Suprapubic skin (tissue), 4 donors: ENCODE measurements around the gene RPA1. TPM values are rescaled to one million over a fixed set of nuclear protein-coding genes. Genes with fewer than 3 reads are reported as not detected.

Experiments used
- DNase-seq, 2 donors: peaks; one replicate each; pipeline ENCODE4 v3.0.0-alpha.2; 2019; ENCODE audit warnings: low spot score in 2 of 2
- H3K27ac ChIP-seq: fragments of 200-600 bp; sonication (generic); one replicate; pipeline ENCODE4 v1.5.1; 2019
- H3K27me3 ChIP-seq: fragments of 200-600 bp; sonication (generic); one replicate; pipeline ENCODE4 v1.5.1; 2019
- H3K36me3 ChIP-seq: fragments of 200-600 bp; sonication (generic); one replicate; pipeline ENCODE4 v1.5.1; 2019
- H3K4me1 ChIP-seq: fragments of 200-600 bp; sonication (generic); one replicate; pipeline ENCODE4 v1.5.1; 2019
- H3K4me3 ChIP-seq: fragments of 200-600 bp; sonication (generic); one replicate; pipeline ENCODE4 v1.5.1; 2019; ENCODE audit warnings: mild to moderate bottlenecking
- H3K9me3 ChIP-seq: fragments of 200-600 bp; sonication (generic); one replicate; pipeline ENCODE4 v1.5.1; 2019
- CTCF ChIP-seq, 2 donors: fragments of 200-600 bp in 1 of 2; fragments of 450-650 bp in 1 of 2; sonication (generic) in 1 of 2; IDR thresholded peaks; one replicate each; pipeline ENCODE4 v1.5.1; 2016 to 2019; ENCODE audit warnings: antibody characterized with exemption in 2 of 2, mild to moderate bottlenecking in 1 of 2, moderate library complexity in 1 of 2
- EP300 ChIP-seq: sonication (generic); formaldehyde crosslinking; IDR thresholded peaks from one replicate; pipeline ENCODE4 v1.6.1; 2017; ENCODE audit warnings: antibody characterized with exemption
- POLR2A ChIP-seq, 2 donors: fragments of 450-650 bp; IDR thresholded peaks; one replicate each; pipeline ENCODE4 v1.6.1; 2017; ENCODE audit warnings: antibody characterized with exemption in 2 of 2, mild to moderate bottlenecking in 2 of 2, moderate library complexity in 2 of 2
- POLR2AphosphoS5 ChIP-seq, 3 donors: sonication (generic); formaldehyde crosslinking; IDR thresholded peaks; one replicate each; pipeline ENCODE4 v1.6.1; 2017; ENCODE audit warnings: antibody characterized with exemption in 3 of 3
- WGBS: methylation state at CpG from one replicate; pipeline ENCODE4 v1.1.5; 2018; 5-methylcytosine and 5-hydroxymethylcytosine counted together
- total RNA-seq, 4 donors: library from RNA; depleted of rRNA; stranded (reverse); fragments of >200 nt; gene quantifications; one replicate each; pipeline ENCODE4 v1.1.0, GENCODE V29; 2016

RPA1 gene
- total RNA-seq, 4 donors from 2014 or later = 27.6 to 58.2 (median 36.7) TPM

GRCh38 chr17:1786708-1787107 lies 43.1 kb upstream of the RPA1 start:
- Histone ChIP-seq H3K27me3 (no peaks in the 10 kb centered on the region), H3K36me3 (peaks cover 6% of the 10 kb centered on the region), H3K4me1 (peaks cover 47% of the 10 kb centered on the region), H3K9me3 (no peaks in the 10 kb centered on the region), H3K4me3 (no peak overlapping the region), H3K27ac (peak overlapping the region; percentile 83)
- DNase-seq = peak in 1 of 2 donors; percentile 55
- TF ChIP-seq EP300 (no peak), POLR2A (IDR thresholded peaks at IDR 0.05) (no peak), POLR2AphosphoS5 (IDR thresholded peaks at IDR 0.05) (no peak), CTCF (IDR thresholded peaks at IDR 0.05) (no peak)
- WGBS = 86% methylated on average over 7 of the region's 7 CpGs

GRCh38 chr17:1787301-1787902 lies 42.4 kb upstream of the RPA1 start:
- DNase-seq = peak in 1 of 2 donors; percentile 72
- H3K4me3 ChIP-seq = no peak overlapping the region
- H3K9me3 ChIP-seq = no peaks in the 10 kb centered on the region
- peak overlapping the region; percentile 83 for H3K27ac ChIP-seq
- H3K4me1 ChIP-seq = peaks cover 43% of the 10 kb centered on the region
- no peaks in the 10 kb centered on the region for H3K27me3 ChIP-seq
- WGBS = 67% methylated on average over 16 of the region's 16 CpGs
- H3K36me3 ChIP-seq = peaks cover 6% of the 10 kb centered on the region
- TF ChIP-seq EP300 (no peak), POLR2AphosphoS5 (IDR thresholded peaks at IDR 0.05) (peak in 1 of 3 donors; percentile 54)

GRCh38 chr17:1789936-1790335 lies 39.9 kb upstream of the RPA1 start:
- H3K4me1 ChIP-seq = peaks cover 36% of the 10 kb centered on the region
- peaks cover 6% of the 10 kb centered on the region for H3K36me3 ChIP-seq
- no peak for DNase-seq
- 43% methylated on average over 5 of the region's 5 CpGs for WGBS
- H3K9me3 ChIP-seq = no peaks in the 10 kb centered on the region
- no peaks in the 10 kb centered on the region for H3K27me3 ChIP-seq
- TF ChIP-seq EP300 (no peak), POLR2A (IDR thresholded peaks at IDR 0.05) (no peak), CTCF (IDR thresholded peaks at IDR 0.05) (no peak), POLR2AphosphoS5 (IDR thresholded peaks at IDR 0.05) (no peak)
- H3K4me3 ChIP-seq = no peak overlapping the region
- no peak overlapping the region for H3K27ac ChIP-seq

- peaks cover 21% of the 10 kb centered on the region for H3K4me1 ChIP-seq
- H3K27me3 ChIP-seq = no peaks in the 10 kb centered on the region
- no peaks in the 10 kb centered on the region for H3K9me3 ChIP-seq
- no peak for TF ChIP-seq POLR2A (IDR thresholded peaks at IDR 0.05)
- no peak for TF ChIP-seq POLR2AphosphoS5 (IDR thresholded peaks at IDR 0.05)
- no peak for TF ChIP-seq CTCF (IDR thresholded peaks at IDR 0.05)
- TF ChIP-seq EP300 = no peak
- WGBS = 57% methylated on average over 23 of the region's 23 CpGs
- no peak overlapping the region for H3K4me3 ChIP-seq
- H3K27ac ChIP-seq = peak overlapping the region; percentile 55
- no peak for DNase-seq
- H3K36me3 ChIP-seq = no peaks in the 10 kb centered on the region
Measured at GRCh38 chr17:1792495-1793446, 37.0 kb upstream of the RPA1 start.

- no peaks in the 10 kb centered on the region for H3K27me3 ChIP-seq
- H3K27ac ChIP-seq = peak overlapping the region; percentile 55
- TF ChIP-seq EP300 (no peak), CTCF (IDR thresholded peaks at IDR 0.05) (no peak), POLR2AphosphoS5 (IDR thresholded peaks at IDR 0.05) (no peak)
- H3K36me3 ChIP-seq = peaks cover 6% of the 10 kb centered on the region
- H3K9me3 ChIP-seq = no peaks in the 10 kb centered on the region
- H3K4me3 ChIP-seq = no peak overlapping the region
- H3K4me1 ChIP-seq = peaks cover 20% of the 10 kb centered on the region
- DNase-seq = no peak
- WGBS = 17% methylated on average over 1 of the region's 1 CpG
Measured at GRCh38 chr17:1793447-1793806, 36.4 kb upstream of the RPA1 start.
